Urinary bladder (tissue), 4 donors: Measurements from ENCODE around the gene CCDC9B. TPM values are rescaled to one million over a fixed set of nuclear protein-coding genes. Genes with fewer than 3 reads are reported as not detected.
A peak's percentile ranks its signal among the peaks of the same experiment; 100 is the strongest.

ENCODE experiments used
- DNase-seq: peaks from one replicate; pipeline ENCODE4 v3.0.0-alpha.2; 2015; ENCODE audit errors: extremely low spot score
- H3K27ac ChIP-seq: one replicate; pipeline ENCODE4 v1.5.1; 2013; ENCODE audit warnings: low read depth, mild to moderate bottlenecking, moderate library complexity
- H3K36me3 ChIP-seq: one replicate; pipeline ENCODE4 v1.6.1; 2013; ENCODE audit warnings: mild to moderate bottlenecking, moderate library complexity; ENCODE audit not compliant: insufficient read depth
- H3K4me1 ChIP-seq: one replicate; pipeline ENCODE4 v1.6.1; 2013; ENCODE audit warnings: mild to moderate bottlenecking, moderate library complexity; ENCODE audit not compliant: insufficient read depth
- H3K4me3 ChIP-seq: one replicate; pipeline ENCODE4 v1.5.1; 2013; ENCODE audit warnings: low read depth, low read length
- WGBS: extraction: QIAGEN DNeasy Blood & Tissue Kit; methylation state at CpG from one replicate; pipeline ENCODE4 v1.1.7; 2013; 5-methylcytosine and 5-hydroxymethylcytosine counted together
- polyA plus RNA-seq: library from polyadenylated mRNA; stranded (reverse); fragments of 200-250 nt; gene quantifications from one replicate; pipeline ENCODE4 v1.2.3, GENCODE V29; 2013
- total RNA-seq: library from RNA; depleted of rRNA; stranded (reverse); fragments of >200 nt; gene quantifications from one replicate; pipeline ENCODE4 v1.2.3, GENCODE V29; 2014
- donor health status: healthy with polysubstance abuse.
- donor health status: healthy.

CCDC9B gene
- total and polyA plus RNA-seq, 2 donors, result 10.0 to 42.2 TPM

GRCh38 chr15:40310001-40310959 lies 30.5 kb downstream of the CCDC9B start:
- H3K4me3 ChIP-seq, result no peak overlapping the region
- DNase-seq, result no peak
- no peaks in the 10 kb centered on the region for H3K4me1 ChIP-seq
- no peak overlapping the region for H3K27ac ChIP-seq
- WGBS, result 20% methylated on average over 4 of the region's 4 CpGs
- no peaks in the 10 kb centered on the region for H3K36me3 ChIP-seq

DNA sequence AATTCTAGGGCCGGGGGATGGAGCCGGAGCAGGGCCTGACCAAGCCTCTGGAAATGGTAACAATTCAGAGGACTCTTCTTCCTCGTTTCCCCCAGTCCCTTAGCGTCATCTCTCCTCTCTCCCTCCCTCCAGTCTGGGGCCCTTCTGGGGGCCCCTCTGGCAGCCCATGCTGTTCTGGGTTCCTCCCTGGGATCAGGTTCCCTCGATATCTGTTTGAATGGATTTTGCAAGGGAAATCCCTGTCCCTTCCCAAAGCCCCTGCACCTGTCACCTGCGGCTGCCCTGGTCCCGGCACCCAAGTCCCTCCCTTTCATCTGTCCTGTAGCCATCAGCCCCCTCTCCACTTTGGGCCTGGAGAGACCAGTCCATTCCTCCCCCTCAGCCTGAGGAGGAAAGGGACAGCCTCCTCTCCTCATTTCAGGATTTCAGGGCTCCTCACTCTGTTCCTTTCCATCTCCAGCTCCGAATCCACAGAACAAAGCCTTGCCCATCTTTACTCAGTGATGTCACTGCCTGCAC lies 31.3 kb downstream of the CCDC9B start:
- no peak overlapping the region for H3K27ac ChIP-seq
- H3K4me1 ChIP-seq, result no peaks in the 10 kb centered on the region
- H3K4me3 ChIP-seq, result no peak overlapping the region
- no peak for DNase-seq
- no peaks in the 10 kb centered on the region for H3K36me3 ChIP-seq
- 77% methylated on average over 8 of the region's 8 CpGs for WGBS

DNA sequence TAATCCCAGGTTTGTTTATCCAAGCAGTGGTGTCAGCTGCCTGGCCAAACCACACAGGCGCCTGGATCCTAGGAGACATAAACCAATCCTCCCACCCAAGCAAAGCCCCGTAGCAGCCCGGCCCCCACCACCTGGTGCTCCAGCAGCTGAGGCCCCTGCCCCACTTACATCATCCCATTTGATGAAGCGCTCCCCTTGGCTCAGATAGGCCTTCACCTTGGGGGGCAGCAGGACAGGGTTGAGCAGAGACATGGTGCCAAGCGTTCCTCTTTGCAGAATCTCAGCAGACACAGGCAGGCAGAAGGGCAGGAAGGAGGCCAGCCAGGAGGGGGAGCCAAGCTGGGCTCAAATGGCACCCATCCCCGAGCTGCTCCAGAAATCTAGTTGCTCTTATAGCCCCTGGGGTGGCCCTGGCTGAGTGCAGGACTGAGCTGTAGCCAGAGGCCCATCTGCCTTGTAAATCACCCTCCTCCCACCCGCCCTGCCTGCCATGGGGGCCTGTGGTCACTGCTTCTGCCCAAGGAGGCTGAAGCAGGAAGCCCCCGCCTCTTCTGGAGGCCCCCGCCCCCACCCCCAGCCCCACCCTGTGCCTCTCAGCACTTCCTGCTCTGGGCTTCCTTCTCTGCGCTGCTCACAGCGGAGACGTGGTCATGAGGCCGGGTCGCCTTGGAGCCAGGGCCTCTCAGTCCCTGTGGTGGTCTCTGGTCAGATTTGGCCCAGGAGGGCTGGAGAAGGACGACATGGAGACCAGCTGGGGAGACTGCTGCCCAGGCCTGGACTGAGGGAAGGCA lies 33.1 kb downstream of the CCDC9B start, which contains the start of gene PLCB2:
Gene PLCB2 (minus strand): TSS at position 515 of the 791 bp plus-strand sequence. CDS start 263 bp downstream, at position 252.
- no peak for DNase-seq
- WGBS, result 49% methylated on average over 15 of the region's 15 CpGs
- Histone ChIP-seq H3K4me1 (no peaks in the 10 kb centered on the region), H3K27ac (peak within 1 kb of the TSS; percentile 15), H3K4me3 (peak within 1 kb of the TSS; percentile 17), H3K36me3 (no peaks in the 10 kb centered on the region)

DNA sequence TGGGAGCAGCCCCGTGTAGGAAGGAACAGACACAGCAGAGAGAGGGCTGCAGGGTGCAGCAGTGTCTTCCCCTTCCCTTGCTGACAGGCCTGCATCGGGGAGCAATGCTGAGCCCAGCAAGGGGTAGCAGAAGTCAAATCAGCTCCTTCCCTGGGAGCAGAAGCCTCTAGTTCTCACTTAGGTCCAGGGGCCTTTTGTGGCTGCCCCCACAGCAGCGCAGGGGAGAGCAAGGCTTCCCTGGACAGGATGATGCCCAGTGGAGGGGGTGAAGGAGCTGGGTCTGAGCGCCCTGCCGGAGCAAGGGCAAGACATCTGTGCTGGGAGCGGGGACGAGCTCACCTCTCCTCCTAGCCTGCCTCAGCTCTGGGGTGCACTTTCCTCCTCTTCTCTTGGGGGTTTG lies 33.8 kb downstream of the CCDC9B start:
- H3K4me3 ChIP-seq, result no peak overlapping the region

GRCh38 chr15:40306371-40306770 lies 34.4 kb downstream of the CCDC9B start:
- Histone ChIP-seq H3K27ac (no peak overlapping the region), H3K4me3 (no peak overlapping the region), H3K4me1 (no peaks in the 10 kb centered on the region), H3K36me3 (no peaks in the 10 kb centered on the region)
- DNase-seq, result no peak
- WGBS, result 90% methylated on average over 5 of the region's 5 CpGs

More for the DNA sequence above, 33.8 kb downstream of the CCDC9B start:
- 69% methylated on average over 7 of the region's 7 CpGs for WGBS
- H3K27ac ChIP-seq, result no peak overlapping the region
- DNase-seq, result no peak
- H3K36me3 ChIP-seq, result no peaks in the 10 kb centered on the region
- H3K4me1 ChIP-seq, result no peaks in the 10 kb centered on the region

GRCh38 chr15:40305281-40305680 lies 35.5 kb downstream of the CCDC9B start:
- 94% methylated on average over 4 of the region's 4 CpGs for WGBS

GRCh38 chr15:40303576-40303975 lies 37.2 kb downstream of the CCDC9B start:
- no peaks in the 10 kb centered on the region for H3K4me1 ChIP-seq
- no peak overlapping the region for H3K27ac ChIP-seq
- no peak for DNase-seq
- no peaks in the 10 kb centered on the region for H3K36me3 ChIP-seq
- H3K4me3 ChIP-seq, result no peak overlapping the region
- 93% methylated on average over 2 of the region's 2 CpGs for WGBS

More at GRCh38 chr15:40305281-40305680, 35.5 kb downstream of the CCDC9B start:
- no peak overlapping the region for H3K27ac ChIP-seq
- H3K36me3 ChIP-seq, result no peaks in the 10 kb centered on the region
- H3K4me1 ChIP-seq, result no peaks in the 10 kb centered on the region
- no peak overlapping the region for H3K4me3 ChIP-seq
- DNase-seq, result no peak

DNA sequence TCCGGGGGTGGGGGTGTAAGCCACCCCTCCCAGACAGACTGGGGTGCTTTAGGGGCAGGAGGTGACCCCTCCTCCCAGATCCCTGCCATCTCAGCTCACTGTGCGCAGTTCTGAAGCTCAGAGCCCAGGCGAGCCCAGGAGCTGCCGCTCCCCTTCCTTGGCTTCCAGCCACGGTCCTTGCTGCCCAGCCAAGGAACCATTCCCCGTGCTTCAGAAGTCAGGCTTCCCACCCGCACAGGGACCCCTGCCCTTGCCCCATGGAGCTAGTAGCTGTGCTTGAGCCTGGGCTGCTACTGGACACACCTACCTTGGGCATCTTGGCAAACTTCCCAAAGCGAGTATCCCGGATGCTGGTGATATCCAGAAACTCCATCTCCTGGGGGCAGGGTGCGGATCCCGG lies 37.8 kb downstream of the CCDC9B start:
- Histone ChIP-seq H3K4me1 (no peaks in the 10 kb centered on the region), H3K27ac (no peak overlapping the region), H3K36me3 (no peaks in the 10 kb centered on the region), H3K4me3 (no peak overlapping the region)
- no peak for DNase-seq
- WGBS, result 64% methylated on average over 11 of the region's 11 CpGs

GRCh38 chr15:40302288-40302886 lies 38.4 kb downstream of the CCDC9B start:
- Histone ChIP-seq H3K36me3 (no peaks in the 10 kb centered on the region), H3K4me1 (no peaks in the 10 kb centered on the region), H3K27ac (no peak overlapping the region), H3K4me3 (no peak overlapping the region)
- DNase-seq, result no peak
- WGBS, result 95% methylated on average over 19 of the region's 19 CpGs

- no peak for DNase-seq
- H3K27ac ChIP-seq, result no peak overlapping the region
- H3K4me3 ChIP-seq, result no peak overlapping the region
- WGBS, result 50% methylated on average over 12 of the region's 12 CpGs
- no peaks in the 10 kb centered on the region for H3K4me1 ChIP-seq
- no peaks in the 10 kb centered on the region for H3K36me3 ChIP-seq
These were observed 39.1 kb downstream of the CCDC9B start for GRCh38 chr15:40301467-40302179.

- H3K4me3 ChIP-seq, result no peak overlapping the region
- 96% methylated on average over 2 of the region's 2 CpGs for WGBS
- no peaks in the 10 kb centered on the region for H3K4me1 ChIP-seq
- no peaks in the 10 kb centered on the region for H3K36me3 ChIP-seq
- DNase-seq, result no peak
- no peak overlapping the region for H3K27ac ChIP-seq
These were observed 40.0 kb downstream of the CCDC9B start for GRCh38 chr15:40300771-40301170.

- H3K36me3 ChIP-seq, result no peaks in the 10 kb centered on the region
- no peak overlapping the region for H3K27ac ChIP-seq
- H3K4me3 ChIP-seq, result no peak overlapping the region
- no peaks in the 10 kb centered on the region for H3K4me1 ChIP-seq
- no peak for DNase-seq
- 100% methylated on average over 2 of the region's 2 CpGs for WGBS
These were observed 40.4 kb downstream of the CCDC9B start for GRCh38 chr15:40300367-40300766.
